Glutamatergic neuron (in vitro differentiated cells): ENCODE results near the gene RAPGEF2. TPM values are rescaled to one million over a fixed set of nuclear protein-coding genes. Genes with fewer than 3 reads are reported as not detected.

Experiments used
- DNase-seq: peaks from one replicate; pipeline ENCODE4 v3.0.0; 2022
- H3K27ac Mint-ChIP-seq: one replicate; pipeline ENCODE4 v1.8.0; 2020; ENCODE audit warnings: mild to moderate bottlenecking, mixed read lengths, inconsistent platforms; ENCODE audit not compliant: unreplicated experiment
- H3K27me3 Mint-ChIP-seq: one replicate; pipeline ENCODE4 v1.8.0; 2020; ENCODE audit warnings: mild to moderate bottlenecking, moderate library complexity, mixed read lengths, inconsistent platforms; ENCODE audit not compliant: unreplicated experiment
- H3K36me3 Mint-ChIP-seq: one replicate; pipeline ENCODE4 v1.8.0; 2020; ENCODE audit warnings: mild to moderate bottlenecking, mixed read lengths, inconsistent platforms; ENCODE audit not compliant: unreplicated experiment
- H3K4me1 Mint-ChIP-seq: one replicate; pipeline ENCODE4 v1.8.0; 2020; ENCODE audit warnings: mild to moderate bottlenecking, low read depth, mixed read lengths, inconsistent platforms; ENCODE audit not compliant: unreplicated experiment
- H3K4me3 Mint-ChIP-seq: one replicate; pipeline ENCODE4 v1.8.0; 2020; ENCODE audit warnings: mild to moderate bottlenecking, mixed read lengths, inconsistent platforms; ENCODE audit not compliant: unreplicated experiment
- H3K9me3 Mint-ChIP-seq: one replicate; pipeline ENCODE4 v1.8.0; 2020; ENCODE audit warnings: mild to moderate bottlenecking, moderate library complexity, mixed read lengths, inconsistent platforms; ENCODE audit not compliant: unreplicated experiment
- total RNA-seq: library from RNA; stranded (reverse); fragmentation: NEBNext Ultra II Directional; extraction: Animal tissue kit (Norgen Biotek cat#: 25700); gene quantifications from one replicate; pipeline ENCODE4 v1.2.1, GENCODE V29; 2021; ENCODE audit not compliant: unreplicated experiment
- TF ChIP-seq, protein P1 (sequence below): fragments of 200-600 bp; sonication (generic); IDR thresholded peaks from one replicate; pipeline ENCODE4 v1.5.0; 2021; ENCODE audit not compliant: partially characterized antibody, unreplicated experiment

Gene RAPGEF2
- total RNA-seq, 1 donor from 2014 or later: 58.4 TPM

DNA sequence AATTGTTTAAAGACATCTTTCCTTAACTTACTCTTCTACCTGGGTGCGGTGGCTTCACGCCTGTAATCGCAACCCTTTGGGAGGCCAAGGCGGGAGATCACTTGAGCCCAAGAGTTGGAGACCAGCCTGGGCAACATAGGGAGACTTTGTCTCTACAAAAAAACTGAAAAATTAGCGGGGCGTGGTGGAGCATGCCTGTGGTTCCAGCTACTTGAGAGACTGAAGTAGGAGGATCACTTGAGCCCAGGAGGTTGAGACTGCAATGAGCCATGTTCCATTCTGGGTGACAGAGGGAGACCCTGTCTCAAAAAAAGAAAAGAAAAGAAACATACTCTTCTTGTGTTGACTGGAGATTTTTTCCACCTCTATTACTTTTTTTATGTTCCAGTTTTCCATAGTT lies 181.9 kb downstream of the RAPGEF2 start:
- TF ChIP-seq, protein P1, sequence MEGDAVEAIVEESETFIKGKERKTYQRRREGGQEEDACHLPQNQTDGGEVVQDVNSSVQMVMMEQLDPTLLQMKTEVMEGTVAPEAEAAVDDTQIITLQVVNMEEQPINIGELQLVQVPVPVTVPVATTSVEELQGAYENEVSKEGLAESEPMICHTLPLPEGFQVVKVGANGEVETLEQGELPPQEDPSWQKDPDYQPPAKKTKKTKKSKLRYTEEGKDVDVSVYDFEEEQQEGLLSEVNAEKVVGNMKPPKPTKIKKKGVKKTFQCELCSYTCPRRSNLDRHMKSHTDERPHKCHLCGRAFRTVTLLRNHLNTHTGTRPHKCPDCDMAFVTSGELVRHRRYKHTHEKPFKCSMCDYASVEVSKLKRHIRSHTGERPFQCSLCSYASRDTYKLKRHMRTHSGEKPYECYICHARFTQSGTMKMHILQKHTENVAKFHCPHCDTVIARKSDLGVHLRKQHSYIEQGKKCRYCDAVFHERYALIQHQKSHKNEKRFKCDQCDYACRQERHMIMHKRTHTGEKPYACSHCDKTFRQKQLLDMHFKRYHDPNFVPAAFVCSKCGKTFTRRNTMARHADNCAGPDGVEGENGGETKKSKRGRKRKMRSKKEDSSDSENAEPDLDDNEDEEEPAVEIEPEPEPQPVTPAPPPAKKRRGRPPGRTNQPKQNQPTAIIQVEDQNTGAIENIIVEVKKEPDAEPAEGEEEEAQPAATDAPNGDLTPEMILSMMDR: no peak
- H3K27ac Mint-ChIP-seq: no peak overlapping the region
- H3K4me1 Mint-ChIP-seq: peaks cover 5% of the 10 kb centered on the region
- DNase-seq: no peak
- H3K27me3 Mint-ChIP-seq: peaks cover 3% of the 10 kb centered on the region
- H3K36me3 Mint-ChIP-seq: no peaks in the 10 kb centered on the region
- H3K9me3 Mint-ChIP-seq: no peaks in the 10 kb centered on the region
- H3K4me3 Mint-ChIP-seq: no peak overlapping the region

DNA sequence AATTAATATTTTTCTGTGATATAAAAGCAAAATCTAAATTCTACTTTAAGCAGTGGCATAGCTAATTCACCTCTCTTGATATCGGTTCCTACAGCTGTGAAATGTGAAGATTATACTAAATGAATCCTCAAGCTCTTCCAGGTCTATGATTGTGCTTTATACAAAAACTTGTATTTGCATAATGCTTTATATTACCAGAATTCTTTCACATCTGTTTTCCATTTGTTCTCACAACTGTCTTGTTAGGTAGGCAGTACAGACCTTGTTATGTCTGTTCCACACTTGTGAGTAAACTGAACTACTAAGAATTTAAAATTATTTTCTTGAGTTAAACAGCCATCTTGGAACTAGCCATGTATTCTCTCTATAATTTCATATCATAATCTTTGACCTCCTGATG lies 184.9 kb downstream of the RAPGEF2 start:
- TF ChIP-seq, protein P1: no peak
- Mint-ChIP-seq H3K36me3 (no peaks in the 10 kb centered on the region), H3K4me1 (peaks cover 5% of the 10 kb centered on the region), H3K9me3 (no peaks in the 10 kb centered on the region), H3K4me3 (no peak overlapping the region), H3K27me3 (peaks cover 3% of the 10 kb centered on the region), H3K27ac (no peak overlapping the region)
- no peak for DNase-seq

DNA sequence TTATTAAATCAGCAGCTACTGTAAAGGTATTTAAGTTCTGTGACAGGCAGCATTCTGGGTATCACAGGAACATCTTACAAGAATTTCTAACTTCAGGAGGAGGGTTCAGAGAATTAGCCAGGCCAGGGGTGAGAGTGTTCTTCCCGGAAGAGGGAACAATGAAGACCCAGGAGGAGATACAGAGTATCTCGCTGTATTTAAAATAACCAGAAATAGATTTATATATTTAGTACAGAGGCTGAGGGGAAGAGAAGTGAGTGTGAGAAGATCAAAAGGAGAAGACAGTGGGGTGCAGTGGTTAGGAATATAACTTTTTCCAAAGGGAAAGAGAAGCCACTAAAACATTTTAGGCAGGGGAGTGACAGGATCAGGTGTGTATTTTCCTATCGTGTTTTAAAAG lies 186.8 kb downstream of the RAPGEF2 start:
- H3K4me3 Mint-ChIP-seq: no peak overlapping the region
- H3K9me3 Mint-ChIP-seq: no peaks in the 10 kb centered on the region
- no peak for DNase-seq
- TF ChIP-seq, protein P1: no peak
- H3K36me3 Mint-ChIP-seq: no peaks in the 10 kb centered on the region
- peaks cover 3% of the 10 kb centered on the region for H3K27me3 Mint-ChIP-seq
- H3K4me1 Mint-ChIP-seq: peaks cover 9% of the 10 kb centered on the region
- H3K27ac Mint-ChIP-seq: no peak overlapping the region

DNA sequence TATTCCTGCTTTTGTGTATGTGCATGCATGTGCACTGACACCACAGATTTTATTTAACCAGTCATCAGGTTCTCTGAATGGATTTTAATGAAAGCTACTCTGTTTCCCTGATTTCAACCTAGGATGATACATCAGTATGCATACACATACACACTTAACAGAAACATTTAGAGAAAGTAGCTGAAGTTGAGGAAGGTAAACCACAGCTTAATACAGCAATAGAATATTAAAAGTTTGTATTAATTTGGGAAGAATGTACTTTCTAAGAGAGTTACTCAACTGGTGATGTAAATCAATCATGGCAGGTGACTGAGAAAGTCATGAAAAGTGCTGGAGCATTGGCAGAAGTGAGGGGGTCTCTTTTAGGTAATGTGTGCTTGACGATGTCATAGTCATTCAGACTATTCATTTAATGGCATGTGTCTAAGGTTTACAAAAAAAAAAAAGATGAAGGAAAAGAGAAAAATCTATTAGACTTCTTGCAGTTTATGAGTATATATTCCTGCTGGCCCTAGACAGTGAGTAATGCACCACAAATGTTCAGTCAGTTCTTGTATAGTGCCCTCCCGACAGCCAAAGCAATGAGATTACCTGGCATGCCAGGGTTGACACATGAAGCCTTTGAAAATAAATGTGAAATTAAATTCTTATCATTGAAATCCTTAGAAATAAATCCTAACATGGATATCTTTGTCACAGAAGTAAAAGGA lies 187.6 kb downstream of the RAPGEF2 start:
- no peak for DNase-seq
- peaks cover 13% of the 10 kb centered on the region for H3K4me1 Mint-ChIP-seq
- H3K9me3 Mint-ChIP-seq: no peaks in the 10 kb centered on the region
- no peaks in the 10 kb centered on the region for H3K36me3 Mint-ChIP-seq
- TF ChIP-seq, protein P1: no peak
- H3K27me3 Mint-ChIP-seq: peaks cover 2% of the 10 kb centered on the region
- H3K27ac Mint-ChIP-seq: no peak overlapping the region
- H3K4me3 Mint-ChIP-seq: no peak overlapping the region

DNA sequence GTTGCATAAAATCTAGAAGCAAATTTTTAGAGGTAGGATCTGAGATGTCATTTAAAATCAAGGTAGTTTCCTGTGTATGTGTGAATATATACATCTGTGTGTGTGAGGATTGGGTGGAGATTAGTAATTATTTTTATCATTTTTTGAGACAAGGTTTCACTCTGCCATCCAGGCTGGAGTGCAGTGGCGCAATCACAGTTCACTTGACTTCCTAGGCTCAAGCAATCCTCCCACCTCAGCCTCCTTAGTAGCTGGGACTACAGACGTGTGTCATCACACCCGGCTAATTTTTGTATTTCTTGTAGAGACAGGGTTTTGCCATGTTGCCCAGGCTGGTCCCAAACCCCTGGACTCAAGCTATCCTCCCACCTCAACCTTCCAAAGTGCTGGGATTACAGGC lies 188.3 kb downstream of the RAPGEF2 start:
- no peak for DNase-seq
- Mint-ChIP-seq H3K27ac (no peak overlapping the region), H3K4me1 (peaks cover 13% of the 10 kb centered on the region), H3K9me3 (no peaks in the 10 kb centered on the region), H3K27me3 (peaks cover 2% of the 10 kb centered on the region), H3K36me3 (no peaks in the 10 kb centered on the region), H3K4me3 (no peak overlapping the region)
- TF ChIP-seq, protein P1: no peak
